H1 (cell line): ENCODE data around the gene IFT25. TPM values are rescaled to one million over a fixed set of nuclear protein-coding genes. Genes with fewer than 3 reads are reported as not detected.
"Not testable (repeated sequence)": the region's sequence is repeated elsewhere in the genome, so short reads cannot be mapped to it uniquely, and the experiment has no call there.

ENCODE experiments used
- CTCF ChIA-PET: fragments of 300-600 bp; sonication (Branson Sonifier 250); formaldehyde crosslinking; loops from one replicate; lab custom pipeline; 2021; ENCODE audit not compliant: partially characterized antibody; lab: Charles Lee
- POLR2A ChIA-PET: fragments of 300-600 bp; sonication (Branson Sonifier 250); formaldehyde crosslinking; loops from one replicate; lab custom pipeline; 2021; ENCODE audit warnings: inconsistent platforms; ENCODE audit not compliant: partially characterized antibody; lab: Charles Lee
- DNase-seq, 2 experiments: peaks; one replicate each; pipeline versions ENCODE4 v3.0.0 to v3.0.0-alpha.2; 2010 to 2022; ENCODE audit warnings: low spot score in 2 of 2, low read depth in 1 of 2, mixed read lengths in 1 of 2
- FAIRE-seq: peaks from 2 replicates; lab custom pipeline; 2011; peaks lifted over from hg19 to GRCh38; lab: Jason Lieb, UNC
- H2AFZ ChIP-seq: 2 replicates; pipeline ENCODE4 v1.8.1; 2012; ENCODE audit warnings: low read length, inconsistent platforms
- H2AK5ac ChIP-seq: 2 replicates; pipeline ENCODE4 v1.6.1; 2013; ENCODE audit warnings: low read depth, low read length
- H2BK120ac ChIP-seq: replicated peaks from 2 replicates; pipeline ENCODE3; 2013; ENCODE audit warnings: low read depth, low read length, inconsistent platforms
- H2BK12ac ChIP-seq: 2 replicates; pipeline ENCODE4 v1.6.1; 2013; ENCODE audit warnings: low read depth, low read length
- H2BK15ac ChIP-seq: 2 replicates; pipeline ENCODE4 v1.6.1; 2013; ENCODE audit warnings: low read length
- H2BK20ac ChIP-seq: 2 replicates; pipeline ENCODE4 v1.6.1; 2013; ENCODE audit warnings: low read length
- H2BK5ac ChIP-seq: 2 replicates; pipeline ENCODE4 v1.6.1; 2013; ENCODE audit warnings: low read depth, low read length
- H3K14ac ChIP-seq: 2 replicates; pipeline ENCODE4 v1.6.1; 2013; ENCODE audit warnings: inconsistent platforms; ENCODE audit not compliant: insufficient read length
- H3K18ac ChIP-seq: 2 replicates; pipeline ENCODE4 v1.6.1; 2013; ENCODE audit warnings: low read length; ENCODE audit errors: extremely low read depth
- H3K23ac ChIP-seq: 2 replicates; pipeline ENCODE4 v1.6.1; 2013; ENCODE audit warnings: inconsistent platforms; ENCODE audit not compliant: insufficient read length
- H3K23me2 ChIP-seq: 2 replicates; pipeline ENCODE4 v1.6.1; 2013; ENCODE audit warnings: low read depth, low read length
- H3K27ac ChIP-seq: 2 replicates; pipeline ENCODE4 v1.6.1; 2011; ENCODE audit warnings: low read depth, low read length, inconsistent platforms
- H3K27me3 ChIP-seq, 4 experiments: replicated peaks in 1 of 4; 1 replicate in 1 of 4; 2 replicates in 3 of 4; pipeline versions ENCODE4 v1.6.1 to v1.8.1; 2011 to 2013; ENCODE audit warnings: low read length in 3 of 4, mild to moderate bottlenecking in 3 of 4, inconsistent platforms in 2 of 4, mixed read lengths in 2 of 4, moderate library complexity in 1 of 4; ENCODE audit not compliant: control insufficient read depth in 3 of 4, insufficient read depth in 3 of 4; ENCODE audit errors: extremely low read depth in 1 of 4
- H3K36me3 ChIP-seq, 4 experiments: 2 replicates each; pipeline versions ENCODE4 v1.6.1 to v1.8.1; 2011 to 2013; ENCODE audit warnings: mild to moderate bottlenecking in 4 of 4, low read length in 3 of 4, moderate library complexity in 2 of 4, control low read depth in 1 of 4, inconsistent platforms in 1 of 4; ENCODE audit not compliant: insufficient read depth in 4 of 4, control insufficient read depth in 2 of 4
- H3K4ac ChIP-seq: replicated peaks from 2 replicates; pipeline ENCODE3; 2013; ENCODE audit warnings: low read length, low read depth, mixed read lengths, inconsistent platforms; ENCODE audit not compliant: insufficient read length
- H3K4me1 ChIP-seq, 4 experiments: replicated peaks in 1 of 4; 1 replicate in 1 of 4; 2 replicates in 3 of 4; pipeline versions ENCODE4 v1.6.1 to v1.8.1; 2011 to 2013; ENCODE audit warnings: low read length in 3 of 4, inconsistent platforms in 2 of 4, mixed read lengths in 1 of 4; ENCODE audit not compliant: insufficient read depth in 4 of 4, control insufficient read depth in 3 of 4
- H3K4me2 ChIP-seq, 2 experiments: 2 replicates each; pipeline versions ENCODE4 v1.6.1 to v1.8.1; 2011 to 2013; ENCODE audit warnings: low read depth in 2 of 2, low read length in 2 of 2, control low read depth in 1 of 2, inconsistent platforms in 1 of 2, mild to moderate bottlenecking in 1 of 2; ENCODE audit not compliant: insufficient read depth in 1 of 2
- H3K4me3 ChIP-seq, 4 experiments: fragments of 200-600, 300-600 bp in 1 of 4; sonication (generic), shearing (Covaris generic), sonication (Bioruptor Twin) in 1 of 4; 2 replicates each; pipeline versions ENCODE4 v1.5.1 to v1.8.1; 2011 to 2016; ENCODE audit warnings: low read length in 4 of 4, low read depth in 3 of 4, control low read depth in 2 of 4, inconsistent platforms in 2 of 4, mild to moderate bottlenecking in 2 of 4, mixed read lengths in 1 of 4, moderate library complexity in 1 of 4; ENCODE audit not compliant: insufficient read depth in 2 of 4; ENCODE audit errors: extremely low read depth in 1 of 4
- H3K56ac ChIP-seq: replicated peaks from 2 replicates; pipeline ENCODE3; 2013; ENCODE audit warnings: low read depth, mild to moderate bottlenecking, mixed read lengths, low read length, inconsistent platforms; ENCODE audit not compliant: insufficient read length
- H3K79me1 ChIP-seq: 2 replicates; pipeline ENCODE4 v1.6.1; 2013; ENCODE audit warnings: low read depth, low read length, control low read depth
- H3K79me2 ChIP-seq, 2 experiments: 2 replicates each; pipeline versions ENCODE4 v1.6.1 to v1.8.1; 2012 to 2013; ENCODE audit warnings: low read length in 2 of 2, mild to moderate bottlenecking in 2 of 2, inconsistent platforms in 1 of 2; ENCODE audit not compliant: insufficient read depth in 2 of 2, control insufficient read depth in 1 of 2
- H3K9ac ChIP-seq, 4 experiments: replicated peaks in 1 of 4; 1 replicate in 1 of 4; 2 replicates in 3 of 4; pipeline versions ENCODE4 v1.6.1 to v1.8.1; 2011 to 2013; ENCODE audit warnings: low read depth in 3 of 4, low read length in 3 of 4, control low read depth in 2 of 4, mild to moderate bottlenecking in 2 of 4, moderate library complexity in 2 of 4, inconsistent platforms in 1 of 4; ENCODE audit errors: extremely low read depth in 1 of 4
- H3K9me3 ChIP-seq, 2 experiments: 2 replicates each; pipeline versions ENCODE4 v1.6.1 to v1.8.1; 2012 to 2013; ENCODE audit warnings: mild to moderate bottlenecking in 2 of 2, moderate library complexity in 2 of 2, control low read depth in 1 of 2, inconsistent platforms in 1 of 2, low read depth in 1 of 2, low read length in 1 of 2, mixed read lengths in 1 of 2; ENCODE audit not compliant: insufficient read depth in 2 of 2
- H4K20me1 ChIP-seq, 2 experiments: replicated peaks in 1 of 2; 2 replicates each; pipeline versions ENCODE3 to v1.8.1; 2011 to 2013; ENCODE audit warnings: inconsistent platforms in 2 of 2, low read length in 2 of 2, mild to moderate bottlenecking in 1 of 2; ENCODE audit not compliant: insufficient read depth in 2 of 2, control insufficient read depth in 1 of 2
- H4K5ac ChIP-seq: 2 replicates; pipeline ENCODE4 v1.6.1; 2013; ENCODE audit warnings: low read length, low read depth, mixed read lengths, inconsistent platforms; ENCODE audit not compliant: insufficient read length
- H4K8ac ChIP-seq: 2 replicates; pipeline ENCODE4 v1.8.0; 2013; ENCODE audit warnings: mild to moderate bottlenecking, moderate library complexity, low read length, inconsistent platforms; ENCODE audit not compliant: insufficient read depth; ENCODE audit errors: extremely low read depth
- H4K91ac ChIP-seq: replicated peaks from 2 replicates; pipeline ENCODE3; 2013; ENCODE audit warnings: low read length, mixed read lengths, inconsistent platforms; ENCODE audit not compliant: insufficient read length
- WGBS, 2 experiments: shearing (Covaris generic) in 1 of 2; methylation state at CpG; one replicate each; pipeline versions ENCODE4 v1.1.6 to v1.1.7; 2013 to 2015; ENCODE audit warnings: low lambda C conversion rate in 2 of 2, mixed read lengths in 2 of 2, inconsistent platforms in 1 of 2, low coverage in 1 of 2, missing lambda C conversion rate in 1 of 2; ENCODE audit not compliant: insufficient replicate concordance in 2 of 2, insufficient coverage in 1 of 2, insufficient read length in 1 of 2; ENCODE audit errors: extremely low coverage in 1 of 2, missing lambda C conversion rate in 1 of 2; 5-methylcytosine and 5-hydroxymethylcytosine counted together
- polyA plus RNA-seq, 7 experiments: library from polyadenylated mRNA; depleted of rRNA in 3 of 7; stranded (reverse) in 5 of 7; unstranded in 2 of 7; fragments of >200 nt in 5 of 7; fragments of 200-250 nt in 2 of 7; gene quantifications; 1 replicate in 5 of 7; 2 replicates in 1 of 7; 4 replicates in 1 of 7; pipeline versions ENCODE4 v1.2.1 to v1.2.3, GENCODE V29; 2011 to 2013; ENCODE audit warnings: missing spikeins in 2 of 7, mixed read lengths in 2 of 7
- total RNA-seq: library from RNA; stranded (reverse); fragmentation: NEBNext Ultra II Directional; extraction: Animal tissue kit (Norgen Biotek cat#: 25700); gene quantifications from 2 replicates; pipeline ENCODE4 v1.2.1, GENCODE V29; 2021

Gene IFT25
- total and polyA plus RNA-seq, 2 of the 8 experiments (the other 6 are each of a cell fraction or from before 2014, with no cell fraction given), result 15.0 to 36.3 TPM

DNA sequence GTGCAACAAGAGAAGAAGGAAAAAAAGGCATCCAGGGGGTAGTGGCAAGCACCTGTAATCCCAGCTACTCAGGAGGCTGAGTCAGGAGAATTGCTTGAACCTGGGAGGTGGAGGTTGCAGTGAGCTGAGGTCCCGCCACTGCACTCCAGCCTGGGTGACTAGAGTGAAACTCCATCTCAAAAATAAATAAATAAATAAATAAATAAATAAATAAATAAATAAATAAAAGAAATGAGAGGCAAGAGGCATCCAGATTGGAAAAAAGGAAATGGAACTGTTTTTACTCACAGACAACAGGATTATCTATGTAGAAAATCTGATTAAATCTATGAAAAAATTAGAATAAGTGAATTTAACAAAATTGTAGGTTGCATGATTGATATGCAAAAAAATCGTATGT lies 49.0 kb upstream of the IFT25 start:
- H4K5ac ChIP-seq, H2BK120ac ChIP-seq, H3K9me3 ChIP-seq, H4K8ac ChIP-seq, H2BK5ac ChIP-seq, DNase-seq, H3K9ac ChIP-seq, H2BK20ac ChIP-seq, H3K56ac ChIP-seq, H3K18ac ChIP-seq, H2AFZ ChIP-seq, H3K4me2 ChIP-seq, H3K36me3 ChIP-seq, H2BK12ac ChIP-seq, H3K23me2 ChIP-seq, H3K23ac ChIP-seq, H3K79me1 ChIP-seq, H3K4me3 ChIP-seq, H3K79me2 ChIP-seq, H3K14ac ChIP-seq, FAIRE-seq, H2AK5ac ChIP-seq, H3K27me3 ChIP-seq, H4K91ac ChIP-seq, H3K4me1 ChIP-seq, H4K20me1 ChIP-seq, H3K27ac ChIP-seq, H3K4ac ChIP-seq, H2BK15ac ChIP-seq: not testable (repeated sequence)
- CTCF ChIA-PET, result interaction anchor here (0.7 to 1.0 kb wide), 2 partner anchors 57 to 131 kb away, joined by 4 read pairs; no protein-coding TSS in a partner anchor
- WGBS, 2 experiments, result 90% methylated on average over 2 of the region's 2 CpGs; no CpG with 5 or more reads in 1 of the 2 experiments
- POLR2A ChIA-PET, result interaction anchor here (1.6 kb wide), 1 partner anchor 13 kb away, joined by 4 read pairs; no protein-coding TSS in a partner anchor
